Kidney epithelial cell (primary cell): ENCODE data around the gene NR3C2. TPM values are rescaled to one million over a fixed set of nuclear protein-coding genes. Genes with fewer than 3 reads are reported as not detected.

Experiments used
- DNase-seq: peaks from one replicate; pipeline ENCODE4 v3.0.0-alpha.2; 2010; ENCODE audit warnings: low read depth
- H3K27me3 ChIP-seq: 2 replicates; pipeline ENCODE4 v1.6.0; 2011; ENCODE audit warnings: low read length; ENCODE audit not compliant: control insufficient read depth, insufficient read depth
- H3K36me3 ChIP-seq: 2 replicates; pipeline ENCODE4 v1.5.1; 2011; ENCODE audit warnings: low read length; ENCODE audit not compliant: control insufficient read depth, insufficient read depth
- H3K4me3 ChIP-seq: 2 replicates; pipeline ENCODE4 v1.5.1; 2011; ENCODE audit warnings: low read depth, mild to moderate bottlenecking, control low read depth, low read length
- total RNA-seq: library from RNA; depleted of rRNA; stranded (reverse); fragments of >200 nt; gene quantifications from 2 replicates; pipeline ENCODE4 v1.2.3, GENCODE V29; 2015
- TF ChIP-seq, protein P1 (sequence below): IDR thresholded peaks from 2 replicates; pipeline ENCODE4 v1.5.1; 2011; ENCODE audit warnings: mild to moderate bottlenecking, moderate library complexity, low read length, control low read depth, inconsistent platforms; ENCODE audit not compliant: insufficient read depth, poor library complexity, severe bottlenecking

NR3C2 gene
- total RNA-seq, 1 donor from 2014 or later = 6.5 TPM

DNA sequence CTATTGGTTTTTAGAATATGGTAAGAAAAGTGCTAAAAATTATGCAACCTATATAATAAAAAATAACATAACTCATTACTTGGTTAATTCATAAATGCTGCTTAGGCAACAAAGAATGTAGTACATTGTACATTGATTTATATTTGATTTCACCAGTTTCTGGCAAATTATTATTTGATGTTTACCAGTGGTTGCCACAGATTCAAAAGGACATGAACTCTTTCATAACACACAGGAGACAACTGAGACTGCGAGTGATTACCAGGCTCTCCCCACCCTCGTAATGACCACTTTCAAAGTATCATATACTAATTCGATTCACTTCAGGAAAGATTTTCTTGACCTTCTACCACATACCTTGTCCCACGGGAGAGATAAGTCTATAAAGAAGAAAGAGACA lies 158.5 kb downstream of the NR3C2 start:
- Histone ChIP-seq H3K4me3 (no peak overlapping the region), H3K27me3 (no peaks in the 10 kb centered on the region), H3K36me3 (no peaks in the 10 kb centered on the region)
- TF ChIP-seq, protein P1, sequence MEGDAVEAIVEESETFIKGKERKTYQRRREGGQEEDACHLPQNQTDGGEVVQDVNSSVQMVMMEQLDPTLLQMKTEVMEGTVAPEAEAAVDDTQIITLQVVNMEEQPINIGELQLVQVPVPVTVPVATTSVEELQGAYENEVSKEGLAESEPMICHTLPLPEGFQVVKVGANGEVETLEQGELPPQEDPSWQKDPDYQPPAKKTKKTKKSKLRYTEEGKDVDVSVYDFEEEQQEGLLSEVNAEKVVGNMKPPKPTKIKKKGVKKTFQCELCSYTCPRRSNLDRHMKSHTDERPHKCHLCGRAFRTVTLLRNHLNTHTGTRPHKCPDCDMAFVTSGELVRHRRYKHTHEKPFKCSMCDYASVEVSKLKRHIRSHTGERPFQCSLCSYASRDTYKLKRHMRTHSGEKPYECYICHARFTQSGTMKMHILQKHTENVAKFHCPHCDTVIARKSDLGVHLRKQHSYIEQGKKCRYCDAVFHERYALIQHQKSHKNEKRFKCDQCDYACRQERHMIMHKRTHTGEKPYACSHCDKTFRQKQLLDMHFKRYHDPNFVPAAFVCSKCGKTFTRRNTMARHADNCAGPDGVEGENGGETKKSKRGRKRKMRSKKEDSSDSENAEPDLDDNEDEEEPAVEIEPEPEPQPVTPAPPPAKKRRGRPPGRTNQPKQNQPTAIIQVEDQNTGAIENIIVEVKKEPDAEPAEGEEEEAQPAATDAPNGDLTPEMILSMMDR = no peak
- DNase-seq = no peak

DNA sequence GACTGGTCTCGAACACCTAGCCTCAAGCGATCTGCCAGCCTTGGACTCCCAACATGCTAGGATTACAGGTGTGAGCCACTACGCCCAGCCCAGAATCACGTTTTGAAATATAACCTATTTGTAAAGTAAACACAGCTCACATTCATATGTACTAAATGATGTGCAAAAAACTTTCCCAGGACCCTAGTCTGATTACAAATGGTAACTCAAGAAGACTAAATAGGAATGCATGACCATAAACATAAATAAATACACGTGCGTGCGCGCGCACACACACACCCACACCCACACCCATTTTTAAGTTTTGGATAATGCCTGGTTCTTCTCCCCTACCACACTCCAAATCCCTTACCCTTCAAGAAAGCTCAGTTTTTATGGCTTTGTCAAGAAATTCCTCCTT lies 163.9 kb downstream of the NR3C2 start:
- Histone ChIP-seq H3K4me3 (no peak overlapping the region), H3K36me3 (no peaks in the 10 kb centered on the region), H3K27me3 (no peaks in the 10 kb centered on the region)
- no peak for DNase-seq
- TF ChIP-seq, protein P1 = no peak

DNA sequence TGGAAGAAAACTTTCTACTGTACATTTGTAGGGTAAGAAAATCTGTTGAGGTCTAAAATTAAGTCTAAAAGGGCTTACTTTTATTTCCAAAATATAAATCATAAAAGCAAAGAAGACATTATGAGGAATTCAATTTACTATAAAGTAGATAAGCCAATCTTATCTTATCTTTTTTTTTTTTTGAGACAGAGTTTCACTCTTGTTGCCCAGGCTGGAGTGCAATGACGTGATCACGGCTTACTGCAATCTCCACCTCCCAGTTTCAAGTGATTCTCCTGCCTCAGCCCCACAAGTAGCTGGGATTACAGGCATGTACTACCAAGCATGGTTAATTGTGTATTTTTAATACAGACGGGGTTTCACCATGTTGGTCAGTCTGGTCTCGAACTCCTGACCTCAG lies 166.9 kb downstream of the NR3C2 start:
- no peak for DNase-seq
- TF ChIP-seq, protein P1 = no peak
- Histone ChIP-seq H3K27me3 (no peaks in the 10 kb centered on the region), H3K36me3 (no peaks in the 10 kb centered on the region), H3K4me3 (no peak overlapping the region)

DNA sequence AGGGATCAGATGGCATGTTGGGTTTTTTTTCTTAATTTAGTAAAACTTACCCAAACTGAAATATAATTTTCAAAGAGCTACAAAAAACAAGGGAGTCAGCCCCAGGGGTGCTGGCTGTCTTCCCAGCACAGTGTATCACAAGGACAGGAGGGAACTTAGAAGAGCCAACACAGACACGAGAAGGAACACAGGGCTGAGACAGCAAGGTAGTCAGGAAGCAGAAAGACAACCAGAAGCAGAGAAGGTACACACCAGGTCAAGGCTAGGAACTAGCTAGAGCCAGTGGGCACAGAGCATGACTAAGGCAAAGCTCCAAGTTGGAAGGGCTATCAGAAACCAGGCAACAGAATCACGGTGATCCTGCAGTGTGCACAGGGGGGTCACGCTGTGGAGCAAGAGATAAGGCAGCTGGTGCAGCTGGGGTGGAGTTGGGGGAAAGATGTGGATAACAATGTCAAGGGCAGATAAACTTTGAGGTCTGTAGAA lies 168.7 kb downstream of the NR3C2 start:
- TF ChIP-seq, protein P1 = no peak
- Histone ChIP-seq H3K36me3 (no peaks in the 10 kb centered on the region), H3K27me3 (no peaks in the 10 kb centered on the region), H3K4me3 (no peak overlapping the region)
- DNase-seq = no peak

DNA sequence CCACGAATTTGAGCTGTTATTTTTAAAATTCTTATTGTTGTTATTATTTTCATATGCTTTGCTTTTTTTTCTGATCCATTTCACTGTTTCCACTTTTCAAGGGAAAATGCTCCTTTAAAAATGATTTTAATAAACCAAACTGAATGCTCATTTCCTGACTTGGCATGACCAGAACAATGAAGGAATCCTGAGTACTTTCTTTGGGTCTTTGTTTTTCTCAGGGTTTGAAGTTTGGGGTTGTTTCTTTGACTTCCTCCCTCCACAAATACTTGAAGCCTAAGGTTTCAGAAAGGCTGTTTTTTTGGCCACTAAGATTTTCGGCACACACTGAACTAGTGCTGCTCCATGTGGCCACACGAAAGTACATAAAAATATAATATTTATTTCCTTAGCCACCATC lies 171.0 kb downstream of the NR3C2 start:
- Histone ChIP-seq H3K36me3 (no peaks in the 10 kb centered on the region), H3K4me3 (no peak overlapping the region), H3K27me3 (no peaks in the 10 kb centered on the region)
- DNase-seq = no peak
- TF ChIP-seq, protein P1 = no peak

DNA sequence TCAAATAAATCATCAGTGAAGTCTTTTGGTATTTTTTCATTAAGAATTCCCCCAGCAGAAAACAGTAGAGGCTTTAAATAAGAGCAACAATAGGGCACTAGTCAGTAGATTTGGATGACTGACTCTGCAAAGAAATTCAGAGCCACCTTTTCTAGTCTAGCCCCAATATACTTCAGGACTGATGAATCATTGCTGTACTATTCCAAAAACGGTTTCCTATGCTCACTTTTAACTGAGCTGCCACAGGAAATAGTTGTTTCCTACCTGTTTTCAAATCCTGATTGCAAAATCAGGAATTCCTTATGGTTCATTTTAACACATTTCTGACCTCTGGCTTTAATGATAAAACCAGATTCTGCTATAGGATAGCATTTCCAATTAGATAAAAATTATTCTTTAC lies 171.6 kb downstream of the NR3C2 start:
- H3K27me3 ChIP-seq = no peaks in the 10 kb centered on the region
- H3K4me3 ChIP-seq = no peak overlapping the region
- peak; percentile 44 for DNase-seq
- TF ChIP-seq, protein P1 = no peak
- no peaks in the 10 kb centered on the region for H3K36me3 ChIP-seq
